GM06990 (cell line): ENCODE data around the gene CCL21.

Experiments used
- DNase-seq: peaks from one replicate; pipeline ENCODE4 v3.0.0-alpha.2; 2011; ENCODE audit not compliant: insufficient read length; ENCODE audit errors: extremely low read depth
- H3K27me3 ChIP-seq: replicated peaks from 2 replicates; pipeline ENCODE4 v1.6.0; 2011; ENCODE audit warnings: low read length; ENCODE audit not compliant: control insufficient read depth, insufficient read depth
- H3K36me3 ChIP-seq: 2 replicates; pipeline ENCODE4 v1.5.1; 2011; ENCODE audit warnings: low read length; ENCODE audit not compliant: control insufficient read depth, insufficient read depth
- H3K4me3 ChIP-seq: replicated peaks from 2 replicates; pipeline ENCODE4 v1.5.1; 2011; ENCODE audit warnings: low read depth, mild to moderate bottlenecking, control low read depth, low read length
- CTCF ChIP-seq: IDR thresholded peaks from 2 replicates; pipeline ENCODE4 v1.5.1; 2011; ENCODE audit warnings: low read length, control low read depth, mild to moderate bottlenecking, inconsistent platforms; ENCODE audit not compliant: insufficient read depth, poor library complexity, severe bottlenecking

The CCL21 gene

GRCh38 chr9:34689512-34689911 is 20.4 kb downstream of the CCL21 start:
- H3K27me3 ChIP-seq: no peaks in the 10 kb centered on the region
- no peaks in the 10 kb centered on the region for H3K36me3 ChIP-seq
- no peak for TF ChIP-seq CTCF
- no peak overlapping the region for H3K4me3 ChIP-seq
- DNase-seq: no peak

- H3K4me3 ChIP-seq: no peak overlapping the region
- DNase-seq: no peak
- no peak for TF ChIP-seq CTCF
- no peaks in the 10 kb centered on the region for H3K27me3 ChIP-seq
- no peaks in the 10 kb centered on the region for H3K36me3 ChIP-seq
Measured at GRCh38 chr9:34689116-34689470, 20.8 kb downstream of the CCL21 start.

- TF ChIP-seq CTCF: no peak
- Histone ChIP-seq H3K36me3 (no peaks in the 10 kb centered on the region), H3K27me3 (no peaks in the 10 kb centered on the region), H3K4me3 (no peak overlapping the region)
- DNase-seq: no peak
Measured at GRCh38 chr9:34688329-34689115, 21.4 kb downstream of the CCL21 start.

- no peaks in the 10 kb centered on the region for H3K36me3 ChIP-seq
- TF ChIP-seq CTCF: no peak
Measured at GRCh38 chr9:34687276-34688030, 22.5 kb downstream of the CCL21 start.

GRCh38 chr9:34686732-34687131 is 23.2 kb downstream of the CCL21 start:
- no peaks in the 10 kb centered on the region for H3K36me3 ChIP-seq
- no peak for TF ChIP-seq CTCF
- no peak overlapping the region for H3K4me3 ChIP-seq
- no peak for DNase-seq
- no peaks in the 10 kb centered on the region for H3K27me3 ChIP-seq

More at GRCh38 chr9:34687276-34688030, 22.5 kb downstream of the CCL21 start:
- H3K27me3 ChIP-seq: no peaks in the 10 kb centered on the region
- no peak for DNase-seq
- no peak overlapping the region for H3K4me3 ChIP-seq
